GM10847 (cell line): Measurements from ENCODE around the gene HSD17B3.

Source experiments
- POLR2A ChIP-seq: IDR thresholded peaks from 2 replicates; pipeline ENCODE4 v1.6.1; 2011; ENCODE audit not compliant: insufficient read length; ENCODE audit errors: extremely low read depth

Gene HSD17B3

DNA sequence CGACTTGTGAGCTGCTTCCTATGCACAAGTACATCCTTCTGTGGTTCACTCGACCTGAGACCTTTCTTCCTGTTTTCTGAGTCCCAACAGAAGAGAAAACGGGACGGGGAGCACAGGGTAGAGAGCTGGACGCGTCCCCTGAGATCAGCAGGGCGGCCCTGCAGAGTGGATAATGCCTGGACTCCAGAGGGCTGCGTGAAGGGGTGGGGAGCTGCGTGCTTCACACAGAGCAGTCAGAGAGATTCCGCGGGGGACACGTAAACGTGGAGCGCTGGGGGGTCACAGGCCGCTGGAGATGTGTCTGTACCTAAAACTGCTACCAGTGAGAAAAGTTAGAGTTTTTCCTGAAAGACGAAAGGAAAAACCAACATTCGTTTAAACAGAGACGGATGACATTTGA is 46.3 kb downstream of the HSD17B3 start:
- TF ChIP-seq POLR2A = no peak

- no peak for TF ChIP-seq POLR2A
Observed at GRCh38 chr9:96253059-96253696, 48.8 kb downstream of the HSD17B3 start.

- no peak for TF ChIP-seq POLR2A
Observed at GRCh38 chr9:96251451-96251850, 50.5 kb downstream of the HSD17B3 start.

DNA sequence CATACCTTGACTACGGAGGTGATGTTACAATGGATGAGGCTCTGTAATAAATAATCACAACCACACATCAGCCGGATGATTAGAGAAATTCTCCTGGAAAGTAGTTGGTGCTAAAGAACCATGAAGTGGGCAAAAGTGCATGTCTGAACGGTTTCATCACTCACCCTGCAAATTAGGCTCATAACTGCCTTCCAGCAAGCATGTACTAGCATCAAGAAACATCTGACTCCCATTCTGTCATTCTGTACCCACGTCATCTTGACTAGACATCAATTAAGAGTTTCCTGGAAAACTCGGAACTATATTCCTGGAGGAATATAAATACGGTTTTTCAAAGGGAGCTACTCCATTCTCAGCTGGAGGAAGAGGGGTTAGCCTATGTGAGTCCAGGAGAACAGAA is 52.2 kb downstream of the HSD17B3 start:
- no peak for TF ChIP-seq POLR2A

- no peak for TF ChIP-seq POLR2A
Observed at GRCh38 chr9:96246267-96246671, 55.7 kb downstream of the HSD17B3 start.

GRCh38 chr9:96245399-96245798 is 56.6 kb downstream of the HSD17B3 start:
- TF ChIP-seq POLR2A = no peak

DNA sequence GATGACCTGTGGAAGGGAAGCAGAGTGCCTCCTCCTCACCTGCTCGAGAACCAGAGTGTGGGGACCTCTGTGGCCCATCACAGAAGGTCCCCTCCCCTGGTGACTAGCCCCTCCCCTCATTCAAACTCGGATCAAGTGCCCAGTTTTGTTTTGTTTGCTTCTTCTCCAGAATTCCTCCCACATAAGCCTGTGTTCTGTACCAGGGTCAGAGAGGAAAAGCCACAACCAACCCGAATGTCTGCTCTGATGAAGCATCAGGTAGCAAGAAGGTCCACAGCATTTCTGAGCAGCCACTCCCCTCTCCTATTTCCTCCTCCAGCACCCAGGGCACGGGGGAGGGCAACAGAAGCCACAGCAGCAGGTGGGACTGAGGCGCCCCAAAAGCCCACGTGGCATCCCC is 58.2 kb downstream of the HSD17B3 start:
- TF ChIP-seq POLR2A = no peak

DNA sequence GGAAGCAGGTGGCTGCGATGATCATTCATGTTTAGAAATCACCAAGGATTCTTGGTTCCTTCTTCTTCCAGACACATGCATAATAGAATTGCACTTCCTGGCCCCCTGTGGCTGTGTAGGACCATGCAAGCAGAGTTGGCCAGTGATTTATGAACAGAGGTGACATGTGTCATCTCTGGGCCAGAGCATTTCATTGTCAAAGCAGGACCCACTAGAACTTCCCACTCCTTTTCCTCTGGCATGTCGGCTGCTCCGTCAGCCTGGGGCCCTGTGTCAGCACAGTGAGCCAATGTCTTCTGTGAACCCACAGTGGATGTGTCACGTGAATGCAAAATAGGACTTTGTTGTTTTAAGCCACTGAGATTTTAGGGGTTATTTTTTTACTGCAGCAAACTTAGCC is 59.2 kb downstream of the HSD17B3 start:
- no peak for TF ChIP-seq POLR2A

DNA sequence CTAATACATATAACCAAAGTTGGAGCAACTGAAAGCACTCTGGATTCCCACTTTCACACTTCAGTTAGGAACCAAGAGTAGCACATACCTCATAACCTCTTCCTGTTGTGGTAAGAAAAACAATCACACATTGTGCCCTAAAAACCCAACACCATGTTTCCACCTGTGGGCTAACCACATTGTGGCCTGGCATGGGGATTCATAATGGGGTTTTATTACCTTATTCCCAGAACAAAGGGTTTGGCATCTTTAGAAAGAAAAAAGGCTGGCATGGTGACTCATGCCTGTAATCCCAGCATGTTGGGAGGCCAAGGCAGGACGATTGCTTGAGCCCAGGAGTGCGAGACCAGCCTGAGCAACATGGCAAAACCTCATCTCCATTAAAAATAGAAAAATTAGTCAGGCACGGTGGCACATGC is 60.6 kb downstream of the HSD17B3 start:
- TF ChIP-seq POLR2A = no peak

- TF ChIP-seq POLR2A = no peak
Observed at GRCh38 chr9:96236854-96237550, 65.0 kb downstream of the HSD17B3 start.

DNA sequence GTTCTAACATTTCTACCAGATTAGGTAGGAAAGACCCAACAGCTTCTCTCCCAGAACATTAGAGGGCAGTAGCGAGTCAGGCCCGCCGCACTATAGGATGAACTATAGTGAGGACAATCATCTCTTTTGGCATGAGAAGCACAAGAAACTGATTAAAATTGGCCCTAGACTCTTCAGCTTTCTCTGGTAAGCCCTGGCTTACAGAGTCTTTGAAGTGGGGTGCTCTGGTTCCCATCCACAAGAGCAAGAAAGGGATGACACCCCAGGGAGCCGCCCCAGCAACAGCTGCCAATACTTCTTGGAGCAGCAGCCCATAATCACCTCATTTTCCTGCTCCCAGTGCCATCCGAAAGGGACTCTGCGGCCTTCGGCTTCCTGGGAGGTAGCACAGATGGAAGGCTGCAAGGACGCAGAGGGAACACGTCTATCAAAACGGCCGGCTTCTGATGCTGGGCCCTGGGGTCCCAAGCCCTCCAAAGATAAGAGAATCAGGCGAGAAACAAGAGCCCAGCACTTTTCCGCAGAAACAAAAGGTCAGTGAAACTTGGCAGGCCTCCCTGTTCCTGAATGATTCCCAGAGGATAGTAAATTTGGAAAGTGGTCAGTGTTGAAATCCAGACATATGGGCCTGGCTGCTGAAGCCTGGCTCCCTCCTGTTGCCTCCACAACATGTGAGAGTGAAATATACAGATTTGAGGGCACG is 69.3 kb downstream of the HSD17B3 start:
- TF ChIP-seq POLR2A = no peak

DNA sequence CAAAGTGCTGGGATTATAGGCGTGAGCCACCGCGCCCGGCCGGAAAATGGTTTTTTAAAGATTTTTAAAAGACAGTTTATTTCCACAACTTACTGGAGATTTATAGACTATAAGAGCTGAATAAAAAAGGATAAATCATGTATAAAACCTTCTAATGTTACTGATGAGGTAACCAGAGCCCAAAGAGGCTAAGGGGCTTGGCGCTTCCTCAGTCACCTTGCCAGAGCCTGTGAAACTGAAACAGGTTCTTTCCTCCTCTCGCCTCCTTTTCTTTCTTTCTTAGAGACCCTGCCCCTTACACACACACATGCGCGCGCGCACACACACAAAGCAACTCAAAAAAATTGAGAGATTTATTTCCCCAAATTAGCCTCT is 69.8 kb downstream of the HSD17B3 start:
- no peak for TF ChIP-seq POLR2A

GRCh38 chr9:96230002-96230401 is 72.0 kb downstream of the HSD17B3 start:
- TF ChIP-seq POLR2A = no peak

DNA sequence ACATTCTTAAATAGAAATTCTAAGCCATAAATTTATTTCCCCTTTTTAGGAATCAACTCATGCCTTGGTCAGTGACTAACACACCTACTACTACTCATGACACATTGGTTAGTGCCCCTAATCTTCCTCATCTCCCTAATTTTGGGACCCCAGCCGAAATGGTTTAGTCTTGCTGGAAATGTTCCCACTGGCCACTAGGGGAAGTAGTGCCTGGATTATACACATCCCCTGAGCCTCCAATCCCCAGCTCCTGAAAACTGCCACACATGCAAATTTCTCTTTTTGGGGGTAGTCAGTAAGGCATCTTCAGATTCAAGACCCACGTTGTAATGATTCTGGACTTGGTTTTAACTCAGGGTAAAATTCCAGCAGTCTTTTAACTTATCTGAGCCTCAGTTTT is 79.8 kb downstream of the HSD17B3 start:
- TF ChIP-seq POLR2A = no peak

DNA sequence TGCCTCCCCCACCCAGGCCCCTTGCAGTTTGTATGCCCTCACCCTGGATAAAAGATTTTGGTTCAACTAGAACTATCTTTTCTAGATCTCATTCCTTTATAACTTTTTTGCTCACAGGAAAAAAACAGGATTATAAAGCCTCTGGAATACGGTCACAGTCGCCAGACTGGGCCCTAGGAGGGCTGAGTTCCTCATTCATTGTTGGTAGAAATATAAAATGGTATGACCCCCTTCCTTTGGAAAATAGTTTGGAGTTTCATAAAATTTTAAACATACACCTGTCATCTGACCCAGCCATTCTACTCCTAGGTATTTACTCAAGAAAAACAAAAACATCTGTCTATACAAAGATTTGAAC is 82.1 kb downstream of the HSD17B3 start:
- no peak for TF ChIP-seq POLR2A
